ENCODE measurements around the gene TMA7B. TPM values are rescaled to one million over a fixed set of nuclear protein-coding genes. Genes with fewer than 3 reads are reported as not detected.

TMA7B gene
- total RNA-seq, 6 experiments from 2014 or later: 0.20 TPM; not detected in 5

DNA sequence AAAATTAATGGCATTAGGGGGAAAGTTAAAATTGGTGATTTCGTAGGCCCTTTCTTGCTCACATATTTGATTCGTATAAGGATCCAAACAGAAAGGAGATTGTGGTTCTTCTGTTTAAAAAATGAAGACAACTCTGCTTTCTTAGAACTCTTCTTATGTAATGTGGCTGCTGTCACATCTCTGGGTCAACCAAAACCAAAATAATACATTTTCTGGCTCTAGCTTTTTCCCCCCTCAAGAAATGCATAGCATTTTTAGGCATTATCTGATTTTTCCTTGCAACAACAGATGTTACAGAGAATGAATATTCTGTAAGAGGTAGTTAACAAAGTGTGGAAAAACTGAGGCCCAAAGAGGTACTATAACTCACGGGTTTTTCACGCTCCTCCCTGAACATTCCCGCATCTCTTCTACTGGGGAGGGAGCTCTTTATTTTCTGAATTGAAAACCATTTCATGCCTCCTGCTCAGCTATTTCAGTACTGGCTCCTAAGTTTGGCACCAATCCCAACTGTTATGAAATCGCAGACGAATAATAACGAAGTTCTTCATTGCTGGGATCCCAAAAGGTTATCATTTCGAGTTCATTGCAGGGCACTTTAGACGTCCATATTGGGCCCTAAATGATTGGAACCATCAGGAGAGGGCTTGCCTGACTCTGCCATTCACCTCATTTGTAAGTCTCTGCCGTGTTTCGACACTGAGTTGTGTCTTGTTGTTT is 42.3 kb upstream of the TMA7B start:
- H3K27me3 ChIP-seq: no peaks in the 10 kb centered on the region
- no peaks in the 10 kb centered on the region for H3K4me1 ChIP-seq
- no peak overlapping the region for H3K4me3 ChIP-seq
- H3K36me3 ChIP-seq: no peaks in the 10 kb centered on the region
- H3K27ac ChIP-seq: no peak overlapping the region
- no peak for TF ChIP-seq POLR2A (IDR thresholded peaks at IDR 0.05)
- TF ChIP-seq, protein P1, sequence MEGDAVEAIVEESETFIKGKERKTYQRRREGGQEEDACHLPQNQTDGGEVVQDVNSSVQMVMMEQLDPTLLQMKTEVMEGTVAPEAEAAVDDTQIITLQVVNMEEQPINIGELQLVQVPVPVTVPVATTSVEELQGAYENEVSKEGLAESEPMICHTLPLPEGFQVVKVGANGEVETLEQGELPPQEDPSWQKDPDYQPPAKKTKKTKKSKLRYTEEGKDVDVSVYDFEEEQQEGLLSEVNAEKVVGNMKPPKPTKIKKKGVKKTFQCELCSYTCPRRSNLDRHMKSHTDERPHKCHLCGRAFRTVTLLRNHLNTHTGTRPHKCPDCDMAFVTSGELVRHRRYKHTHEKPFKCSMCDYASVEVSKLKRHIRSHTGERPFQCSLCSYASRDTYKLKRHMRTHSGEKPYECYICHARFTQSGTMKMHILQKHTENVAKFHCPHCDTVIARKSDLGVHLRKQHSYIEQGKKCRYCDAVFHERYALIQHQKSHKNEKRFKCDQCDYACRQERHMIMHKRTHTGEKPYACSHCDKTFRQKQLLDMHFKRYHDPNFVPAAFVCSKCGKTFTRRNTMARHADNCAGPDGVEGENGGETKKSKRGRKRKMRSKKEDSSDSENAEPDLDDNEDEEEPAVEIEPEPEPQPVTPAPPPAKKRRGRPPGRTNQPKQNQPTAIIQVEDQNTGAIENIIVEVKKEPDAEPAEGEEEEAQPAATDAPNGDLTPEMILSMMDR (IDR thresholded peaks at IDR 0.05): no peak
- WGBS (ENCODE audit: insufficient coverage, low coverage, low lambda C conversion rate, missing lambda C conversion rate): 45% methylated on average over 12 of the region's 12 CpGs
- DNase-seq: no peak
- intact Hi-C loops (cut with DNase I): no loop called here
- no peak for ATAC-seq
- no peaks in the 10 kb centered on the region for H3K9me3 ChIP-seq

DNA sequence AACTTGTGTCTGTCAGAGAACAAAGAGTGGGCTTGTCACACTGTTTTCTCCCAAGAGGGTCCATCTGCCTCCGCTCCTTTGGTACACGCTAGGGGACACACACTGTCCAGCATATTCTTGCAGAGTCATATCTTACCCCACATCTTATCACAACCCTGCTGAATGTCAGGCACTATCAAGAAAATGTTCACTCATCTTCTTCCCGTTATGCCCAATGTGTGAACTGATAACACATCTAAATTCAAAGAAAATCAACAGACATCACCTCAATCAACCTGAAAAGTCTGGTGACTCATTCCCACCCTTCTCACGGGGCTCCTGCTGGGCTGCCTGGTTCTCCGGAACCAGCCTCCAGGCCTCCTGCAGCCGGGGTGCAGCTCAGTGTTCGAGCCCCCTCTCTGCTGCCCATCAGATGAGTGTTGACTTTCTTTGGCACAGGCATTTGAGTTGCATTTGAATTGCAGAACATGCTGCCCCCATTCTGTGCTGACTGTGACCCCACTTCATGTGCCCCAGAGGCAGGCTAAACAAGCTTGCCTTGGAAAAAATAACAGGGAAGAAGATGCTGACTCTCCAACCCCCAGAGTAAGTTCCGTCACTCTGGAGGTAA is 40.0 kb upstream of the TMA7B start:
- intact Hi-C loops (cut with DNase I): no loop called here
- 59% methylated on average over 8 of the region's 8 CpGs for WGBS (ENCODE audit: insufficient coverage, low coverage, low lambda C conversion rate, missing lambda C conversion rate)
- TF ChIP-seq, protein P1 (IDR thresholded peaks at IDR 0.05): no peak
- no peak for TF ChIP-seq POLR2A (IDR thresholded peaks at IDR 0.05)
- no peaks in the 10 kb centered on the region for H3K9me3 ChIP-seq
- ATAC-seq (no peak), DNase-seq (no peak)
- H3K36me3 ChIP-seq: no peaks in the 10 kb centered on the region
- H3K4me3 ChIP-seq: no peak overlapping the region
- H3K4me1 ChIP-seq: no peaks in the 10 kb centered on the region
- no peak overlapping the region for H3K27ac ChIP-seq
- H3K27me3 ChIP-seq: no peaks in the 10 kb centered on the region

GRCh38 chr22:39923696-39924095 is 36.5 kb upstream of the TMA7B start:
- DNase-seq (no peak), ATAC-seq (no peak)
- H3K4me3 ChIP-seq: no peak overlapping the region
- H3K4me1 ChIP-seq: no peaks in the 10 kb centered on the region
- TF ChIP-seq, protein P1 (IDR thresholded peaks at IDR 0.05): no peak
- no peak for TF ChIP-seq POLR2A (IDR thresholded peaks at IDR 0.05)
- H3K27me3 ChIP-seq: no peaks in the 10 kb centered on the region
- intact Hi-C loops (cut with DNase I): no loop called here
- H3K9me3 ChIP-seq: no peaks in the 10 kb centered on the region
- 56% methylated on average over 4 of the region's 5 CpGs for WGBS (ENCODE audit: insufficient coverage, low coverage, low lambda C conversion rate, missing lambda C conversion rate)
- no peaks in the 10 kb centered on the region for H3K36me3 ChIP-seq
- H3K27ac ChIP-seq: no peak overlapping the region

DNA sequence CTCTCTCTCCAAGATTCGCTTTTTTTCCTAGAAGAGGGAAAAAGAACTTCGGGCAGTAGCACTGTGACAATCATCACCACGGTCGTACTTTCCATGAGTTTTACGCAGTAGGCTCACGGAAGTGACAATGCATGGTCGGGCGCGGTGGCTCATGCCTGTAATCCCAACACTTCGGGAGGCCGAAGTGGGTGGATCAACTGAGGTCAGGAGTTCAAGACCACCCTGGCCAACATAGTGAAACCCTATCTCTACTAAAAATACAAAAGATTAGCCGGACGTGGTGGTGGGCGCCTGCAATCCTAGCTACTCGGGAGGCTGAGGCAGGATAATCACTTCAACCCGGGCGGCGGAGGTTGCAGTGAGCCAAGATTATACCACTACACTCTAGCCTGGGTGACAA is 35.9 kb upstream of the TMA7B start:
- no peaks in the 10 kb centered on the region for H3K27me3 ChIP-seq
- 78% methylated on average over 14 of the region's 18 CpGs for WGBS (ENCODE audit: insufficient coverage, low coverage, low lambda C conversion rate, missing lambda C conversion rate)

More for the DNA sequence above, 35.9 kb upstream of the TMA7B start:
- Histone ChIP-seq H3K4me1 (no peaks in the 10 kb centered on the region), H3K36me3 (no peaks in the 10 kb centered on the region), H3K9me3 (no peaks in the 10 kb centered on the region), H3K4me3 (no peak overlapping the region), H3K27ac (no peak overlapping the region)
- intact Hi-C loops (cut with DNase I): no loop called here
- no peak for ATAC-seq
- no peak for TF ChIP-seq POLR2A (IDR thresholded peaks at IDR 0.05)
- TF ChIP-seq, protein P1 (IDR thresholded peaks at IDR 0.05): no peak
- DNase-seq: no peak
